Subcutaneous abdominal adipose tissue (tissue), 5 donors: ENCODE results near the gene CCT5.

Experiments used
- H3K27ac ChIP-seq: one replicate; pipeline ENCODE4 v1.7.0; 2013; ENCODE audit warnings: low read depth, mild to moderate bottlenecking, inconsistent platforms, low read length, moderate library complexity
- H3K27me3 ChIP-seq, 5 donors: one replicate each; pipeline ENCODE4 v1.7.0; 2013; ENCODE audit warnings: low read length in 5 of 5, inconsistent platforms in 1 of 5; ENCODE audit not compliant: control insufficient read depth in 5 of 5, insufficient read depth in 4 of 5
- H3K36me3 ChIP-seq, 5 donors: one replicate each; pipeline ENCODE4 v1.7.0; 2013; ENCODE audit warnings: low read length in 5 of 5; ENCODE audit not compliant: control insufficient read depth in 5 of 5, insufficient read depth in 5 of 5
- H3K4me1 ChIP-seq, 5 donors: one replicate each; pipeline ENCODE4 v1.7.0; 2013; ENCODE audit warnings: low read length in 5 of 5, mild to moderate bottlenecking in 3 of 5, moderate library complexity in 1 of 5; ENCODE audit not compliant: control insufficient read depth in 5 of 5, insufficient read depth in 5 of 5
- H3K4me3 ChIP-seq, 5 donors: one replicate each; pipeline ENCODE4 v1.7.0; 2013; ENCODE audit warnings: low read length in 5 of 5, low read depth in 1 of 5
- H3K9ac ChIP-seq, 5 donors: one replicate each; pipeline ENCODE4 v1.7.0; 2013; ENCODE audit warnings: low read length in 5 of 5, mild to moderate bottlenecking in 4 of 5, moderate library complexity in 3 of 5
- H3K9me3 ChIP-seq, 5 donors: one replicate each; pipeline ENCODE4 v1.7.0; 2013; ENCODE audit warnings: low read length in 5 of 5; ENCODE audit not compliant: control insufficient read depth in 5 of 5
- donor health status: healthy.
- donor health status: healthy.
- donor health status: healthy.
- donor health status: healthy.
- donor health status: healthy.

Gene CCT5

DNA sequence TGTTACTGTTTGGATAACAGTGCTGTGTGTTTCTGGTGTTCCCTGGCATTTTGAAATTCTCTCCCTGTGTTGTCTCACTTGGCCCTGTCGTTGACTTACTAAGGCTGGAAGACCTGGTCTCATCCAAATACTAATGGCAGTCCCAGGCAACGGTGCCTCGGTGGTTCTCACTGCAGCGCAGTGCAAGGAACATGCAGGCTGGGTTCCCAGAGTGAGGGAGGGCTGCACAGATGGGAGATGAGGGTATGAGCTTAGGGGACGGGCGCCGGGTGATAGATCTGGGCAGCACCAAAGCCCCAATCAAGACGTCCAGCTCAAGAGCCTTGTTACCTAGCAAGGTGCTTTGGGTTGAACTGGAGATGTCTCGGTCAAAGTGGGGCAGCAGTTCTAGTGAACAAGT, 11.0 kb downstream of the CCT5 start:
- no peak overlapping the region for H3K9ac ChIP-seq
- peaks cover 44 to 98% (median 90%) of the 10 kb centered on the region in 5 donors for H3K36me3 ChIP-seq
- no peaks in the 10 kb centered on the region for H3K27me3 ChIP-seq
- H3K9me3 ChIP-seq, result no peaks in the 10 kb centered on the region
- H3K4me3 ChIP-seq, result no peak overlapping the region
- no peak overlapping the region for H3K27ac ChIP-seq
- peaks cover 0 to 31% (median 8%) of the 10 kb centered on the region in 5 donors for H3K4me1 ChIP-seq

GRCh38 chr5:10262121-10262774, 12.2 kb downstream of the CCT5 start:
- Histone ChIP-seq H3K27ac (no peak overlapping the region), H3K27me3 (no peaks in the 10 kb centered on the region), H3K4me3 (no peak overlapping the region), H3K9ac (no peak overlapping the region), H3K9me3 (no peaks in the 10 kb centered on the region), H3K4me1 (peaks cover 0 to 26% (median 3%) of the 10 kb centered on the region in 5 donors), H3K36me3 (peaks cover 42 to 87% (median 79%) of the 10 kb centered on the region in 5 donors)

DNA sequence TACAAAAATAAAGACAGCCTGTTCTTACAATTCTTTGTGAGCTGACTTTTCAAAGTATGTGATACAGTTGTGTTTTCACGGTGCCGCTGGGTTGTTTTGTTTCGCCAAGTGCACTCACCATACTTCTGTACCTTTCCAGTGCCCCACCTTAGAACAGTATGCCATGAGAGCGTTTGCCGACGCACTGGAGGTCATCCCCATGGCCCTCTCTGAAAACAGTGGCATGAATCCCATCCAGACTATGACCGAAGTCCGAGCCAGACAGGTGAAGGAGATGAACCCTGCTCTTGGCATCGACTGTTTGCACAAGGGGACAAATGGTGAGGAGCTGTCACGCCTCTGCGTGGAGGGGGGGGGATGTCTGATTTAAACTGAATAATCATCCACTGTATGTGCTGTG, 12.9 kb downstream of the CCT5 start:
- Histone ChIP-seq H3K27ac (no peak overlapping the region), H3K36me3 (peaks cover 39 to 79% (median 72%) of the 10 kb centered on the region in 5 donors), H3K4me3 (no peak overlapping the region), H3K9me3 (no peaks in the 10 kb centered on the region), H3K4me1 (peaks cover 0 to 29% (median 3%) of the 10 kb centered on the region in 5 donors), H3K27me3 (no peaks in the 10 kb centered on the region), H3K9ac (no peak overlapping the region)

DNA sequence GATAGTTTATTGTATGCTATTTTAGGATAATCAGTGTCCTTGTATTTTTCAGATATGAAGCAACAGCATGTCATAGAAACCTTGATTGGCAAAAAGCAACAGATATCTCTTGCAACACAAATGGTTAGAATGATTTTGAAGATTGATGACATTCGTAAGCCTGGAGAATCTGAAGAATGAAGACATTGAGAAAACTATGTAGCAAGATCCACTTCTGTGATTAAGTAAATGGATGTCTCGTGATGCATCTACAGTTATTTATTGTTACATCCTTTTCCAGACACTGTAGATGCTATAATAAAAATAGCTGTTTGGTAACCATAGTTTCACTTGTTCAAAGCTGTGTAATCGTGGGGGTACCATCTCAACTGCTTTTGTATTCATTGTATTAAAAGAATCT, 14.5 kb downstream of the CCT5 start:
- H3K9me3 ChIP-seq, result no peaks in the 10 kb centered on the region
- H3K27me3 ChIP-seq, result peaks cover 0 to 2% (median 0%) of the 10 kb centered on the region in 5 donors
- H3K9ac ChIP-seq, result peak overlapping the region in 1 of 5 donors; percentile 35
- H3K36me3 ChIP-seq, result peaks cover 31 to 63% (median 56%) of the 10 kb centered on the region in 5 donors
- H3K27ac ChIP-seq, result peak overlapping the region; percentile 79
- H3K4me3 ChIP-seq, result no peak overlapping the region
- peaks cover 0 to 29% (median 3%) of the 10 kb centered on the region in 5 donors for H3K4me1 ChIP-seq

GRCh38 chr5:10265245-10266109, 15.4 kb downstream of the CCT5 start:
- peaks cover 27 to 54% (median 47%) of the 10 kb centered on the region in 5 donors for H3K36me3 ChIP-seq

GRCh38 chr5:10266137-10266536, 16.1 kb downstream of the CCT5 start:
- Histone ChIP-seq H3K4me1 (peaks cover 0 to 31% (median 3%) of the 10 kb centered on the region in 5 donors), H3K27ac (peak overlapping the region; percentile 34), H3K36me3 (peaks cover 22 to 48% (median 40%) of the 10 kb centered on the region in 5 donors), H3K27me3 (peaks cover 0 to 2% (median 0%) of the 10 kb centered on the region in 5 donors), H3K4me3 (no peak overlapping the region), H3K9me3 (no peaks in the 10 kb centered on the region), H3K9ac (peak overlapping the region in 1 of 5 donors; percentile 28)

More at GRCh38 chr5:10265245-10266109, 15.4 kb downstream of the CCT5 start:
- Histone ChIP-seq H3K4me1 (peaks cover 0 to 34% (median 3%) of the 10 kb centered on the region in 5 donors), H3K27ac (peak overlapping the region; percentile 79), H3K27me3 (peaks cover 0 to 2% (median 0%) of the 10 kb centered on the region in 5 donors), H3K4me3 (no peak overlapping the region), H3K9me3 (no peaks in the 10 kb centered on the region), H3K9ac (peak overlapping the region in 1 of 5 donors; percentile 35)

GRCh38 chr5:10266839-10267238, 16.8 kb downstream of the CCT5 start:
- no peak overlapping the region for H3K27ac ChIP-seq
- peaks cover 0 to 2% (median 0%) of the 10 kb centered on the region in 5 donors for H3K27me3 ChIP-seq
- H3K9me3 ChIP-seq, result no peaks in the 10 kb centered on the region
- no peak overlapping the region for H3K9ac ChIP-seq
- H3K4me1 ChIP-seq, result peaks cover 0 to 36% (median 8%) of the 10 kb centered on the region in 5 donors
- peaks cover 18 to 41% (median 33%) of the 10 kb centered on the region in 5 donors for H3K36me3 ChIP-seq
- H3K4me3 ChIP-seq, result no peak overlapping the region

- Histone ChIP-seq H3K27ac (no peak overlapping the region), H3K27me3 (peaks cover 0 to 2% (median 0%) of the 10 kb centered on the region in 5 donors), H3K9me3 (no peaks in the 10 kb centered on the region), H3K4me3 (no peak overlapping the region), H3K9ac (no peak overlapping the region), H3K4me1 (peaks cover 0 to 44% (median 14%) of the 10 kb centered on the region in 5 donors), H3K36me3 (peaks cover 11 to 28% (median 21%) of the 10 kb centered on the region in 5 donors)
Measured at GRCh38 chr5:10268100-10268499, 18.0 kb downstream of the CCT5 start.

DNA sequence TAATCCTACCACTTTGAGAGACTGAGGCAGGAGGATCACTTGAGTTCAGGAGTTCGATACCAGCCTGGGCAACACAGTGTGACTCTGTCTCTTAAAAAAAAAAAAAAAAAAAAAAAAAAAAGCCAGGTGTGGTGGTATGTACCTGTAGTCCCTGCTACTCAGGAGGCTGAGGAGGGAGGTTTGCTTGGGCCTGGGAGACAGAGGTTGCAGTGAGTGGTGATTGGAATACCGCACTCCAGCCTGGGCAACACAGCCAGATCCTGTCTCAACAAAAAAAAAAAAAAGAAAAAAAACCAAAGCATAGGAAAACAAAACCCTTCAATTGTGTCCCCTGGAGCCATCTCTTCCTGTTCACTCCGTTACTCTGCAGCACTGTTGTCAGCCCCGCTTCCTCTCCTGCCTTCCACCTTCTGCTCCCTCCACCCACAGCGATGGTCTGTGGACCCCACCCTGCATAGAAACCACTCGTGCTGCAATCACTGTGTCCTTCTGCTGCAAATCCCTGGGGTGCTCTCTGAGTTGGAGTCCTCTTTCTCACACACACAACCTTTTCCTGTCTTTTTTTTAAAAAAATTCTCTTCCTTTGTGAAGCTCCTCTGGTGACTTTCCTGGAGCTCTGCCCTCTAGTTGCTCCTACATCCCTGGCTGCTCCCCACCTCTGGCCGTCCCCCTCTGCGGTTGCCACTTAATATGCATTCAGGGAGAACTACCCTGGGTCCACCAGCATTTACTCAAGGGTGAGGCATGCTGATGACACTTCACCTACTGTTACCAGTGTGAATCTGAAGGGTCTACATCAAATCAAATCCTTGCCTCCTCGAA, 22.2 kb downstream of the CCT5 start:
- Histone ChIP-seq H3K4me1 (peaks cover 0 to 39% (median 22%) of the 10 kb centered on the region in 5 donors), H3K9me3 (no peaks in the 10 kb centered on the region), H3K36me3 (no peaks in the 10 kb centered on the region), H3K27ac (no peak overlapping the region), H3K9ac (no peak overlapping the region), H3K4me3 (no peak overlapping the region), H3K27me3 (peaks cover 0 to 2% (median 0%) of the 10 kb centered on the region in 5 donors)
